HG03103 (cell line): ENCODE measurements around the gene AREL1.

Experiments
- ATAC-seq: cut with Tn5 transposase; IDR thresholded peaks from one replicate; pipeline ENCODE4 v1.9.1; 2021; ENCODE audit warnings: low read depth; ENCODE audit not compliant: unreplicated experiment

AREL1 gene

DNA sequence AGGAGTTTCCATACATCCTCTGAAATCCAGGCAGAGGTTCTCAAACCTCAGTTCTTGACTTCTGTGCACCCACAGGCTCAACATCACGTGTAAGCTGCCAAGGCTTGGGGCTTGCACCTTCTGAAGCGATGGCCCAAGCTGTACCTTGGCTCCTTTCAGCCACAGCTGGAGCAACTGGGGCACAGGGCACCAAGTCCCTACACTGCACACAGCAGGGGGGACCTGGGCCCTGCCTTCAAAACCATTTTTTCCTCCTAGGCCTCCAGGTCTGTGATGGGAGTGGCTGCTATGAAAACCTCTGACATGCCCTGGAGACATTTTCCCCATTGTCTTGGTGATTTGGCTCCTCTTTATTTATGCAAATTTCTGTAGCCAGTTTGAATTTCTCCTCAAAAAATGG, 10.6 kb downstream of the AREL1 start:
- ATAC-seq: no peak

DNA sequence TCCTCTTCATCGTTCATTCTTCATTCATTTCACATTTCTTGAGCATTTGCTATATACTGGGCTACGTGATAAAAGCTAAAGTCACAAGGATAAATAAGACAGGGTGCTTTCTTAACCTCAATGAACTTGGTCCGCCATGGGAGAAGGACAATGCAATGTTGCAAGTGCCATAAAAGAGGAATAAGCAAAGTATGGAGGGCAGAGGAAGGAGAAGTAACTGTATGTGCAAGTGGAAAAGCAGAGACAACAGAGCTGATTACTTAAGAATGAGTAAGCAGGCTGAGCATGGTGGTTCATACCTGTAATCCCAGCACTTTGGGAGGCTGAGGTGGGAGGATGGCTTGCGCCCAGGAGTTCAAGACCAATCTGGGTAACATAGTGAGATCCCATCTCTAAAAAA, 14.4 kb downstream of the AREL1 start:
- no peak for ATAC-seq

DNA sequence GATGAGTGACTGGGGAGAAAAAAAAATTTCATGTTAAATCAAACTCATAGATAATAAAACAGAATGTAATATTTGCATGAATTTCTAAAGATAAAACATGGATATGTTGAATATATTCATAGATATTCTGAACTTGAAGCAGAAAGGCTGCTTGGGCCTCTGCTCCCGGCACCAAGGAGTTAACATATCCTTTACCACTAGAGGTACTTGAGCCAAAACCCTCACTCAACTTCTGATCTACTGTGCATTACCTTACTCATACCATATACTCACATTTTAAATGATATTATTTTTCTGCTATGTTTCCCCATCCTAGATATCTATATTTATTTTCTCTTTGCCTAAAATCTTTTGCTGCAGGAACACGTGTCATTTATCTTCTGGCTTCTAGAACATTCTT, 14.9 kb downstream of the AREL1 start:
- no peak for ATAC-seq

DNA sequence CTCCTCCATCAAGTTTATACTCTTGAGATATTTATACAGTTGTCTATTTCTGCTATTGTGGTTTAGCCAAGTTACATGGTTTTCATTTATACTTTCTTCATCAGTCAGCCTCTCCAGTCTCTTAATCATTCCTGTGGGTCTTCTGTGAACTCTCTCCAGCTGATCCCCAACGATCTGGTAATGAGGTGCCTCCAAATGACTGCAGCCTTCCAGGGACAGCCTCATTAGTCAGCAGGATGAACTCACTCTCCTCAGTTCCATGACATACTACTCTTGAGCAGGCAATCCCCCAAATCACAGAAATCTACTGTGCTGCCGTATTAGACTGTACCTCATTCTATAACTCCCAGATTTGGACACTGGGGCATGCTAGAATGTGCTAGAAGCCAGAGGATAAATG, 15.3 kb downstream of the AREL1 start:
- no peak for ATAC-seq

DNA sequence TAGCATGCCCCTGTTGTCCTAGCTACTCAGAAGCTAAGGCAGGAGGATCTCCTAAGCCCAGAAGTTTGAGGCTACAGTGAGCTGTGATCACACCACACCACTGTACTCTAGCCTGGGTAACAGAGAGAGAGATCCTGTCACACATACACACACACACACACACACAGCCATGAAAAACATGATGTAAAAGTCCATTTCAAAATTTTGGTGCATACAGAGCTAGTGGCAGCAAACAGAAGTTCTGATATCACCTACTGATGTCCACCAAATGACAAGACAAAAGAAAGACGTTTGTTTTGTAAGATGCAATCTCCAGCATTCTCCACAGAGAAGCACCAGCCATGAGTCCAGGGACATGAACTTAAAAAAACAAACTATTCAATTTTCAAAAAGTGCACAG, 15.9 kb downstream of the AREL1 start:
- no peak for ATAC-seq

DNA sequence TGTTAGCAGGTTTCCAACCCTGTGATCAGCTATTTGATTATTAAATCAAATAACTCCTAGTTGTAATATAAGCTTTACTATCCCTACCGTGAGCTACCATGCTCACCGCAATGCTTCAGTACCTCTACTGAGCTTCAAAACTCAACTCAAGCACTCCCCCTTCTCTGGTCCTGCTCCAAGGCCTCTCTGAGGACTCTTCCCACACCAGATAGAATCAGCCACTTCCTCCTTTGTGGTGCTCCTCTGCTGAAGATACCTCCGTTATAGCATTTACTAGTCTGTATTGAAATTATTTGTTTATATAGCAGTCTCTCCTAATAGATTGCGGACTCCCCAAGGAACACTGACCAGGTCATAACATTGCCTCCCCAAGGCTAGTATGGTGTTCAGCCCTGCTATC, 17.5 kb downstream of the AREL1 start:
- ATAC-seq: no peak

DNA sequence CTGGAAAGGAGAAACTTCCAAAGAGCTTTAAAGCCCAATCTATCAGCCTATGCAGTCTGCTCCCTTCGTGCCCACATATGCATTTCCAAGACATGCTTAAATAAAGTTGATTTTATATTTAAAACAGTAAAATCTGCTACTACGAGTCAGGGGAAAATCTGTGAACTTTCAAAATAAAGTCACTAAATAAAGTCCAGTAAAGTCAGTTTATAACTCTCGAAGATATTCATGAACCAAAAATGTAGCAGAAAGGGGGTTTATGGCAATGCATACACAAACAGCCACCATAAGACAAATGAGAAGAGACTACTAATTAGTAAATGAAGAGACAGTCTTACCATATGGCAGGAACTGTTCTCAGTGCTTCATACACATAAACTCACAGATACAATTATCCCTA, 19.7 kb downstream of the AREL1 start:
- ATAC-seq: no peak

DNA sequence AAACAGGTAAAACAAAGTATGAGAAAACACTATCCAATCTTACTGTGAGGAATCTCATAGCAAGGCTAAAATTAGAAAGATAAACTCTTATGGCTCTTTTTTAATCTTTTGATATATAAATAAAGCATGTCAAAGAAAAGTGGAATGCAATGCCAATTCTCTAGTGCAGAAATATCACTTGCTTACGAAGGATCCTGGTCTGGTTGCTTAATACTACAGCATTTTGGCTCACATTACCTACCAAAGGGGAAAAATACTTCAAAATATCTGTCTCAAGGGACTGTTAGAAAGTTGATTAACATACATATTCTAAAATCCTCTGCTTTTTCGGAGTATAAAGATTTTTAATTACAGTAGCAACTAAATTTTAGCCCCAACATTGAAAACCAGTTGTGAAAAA, 21.4 kb downstream of the AREL1 start:
- ATAC-seq: no peak

DNA sequence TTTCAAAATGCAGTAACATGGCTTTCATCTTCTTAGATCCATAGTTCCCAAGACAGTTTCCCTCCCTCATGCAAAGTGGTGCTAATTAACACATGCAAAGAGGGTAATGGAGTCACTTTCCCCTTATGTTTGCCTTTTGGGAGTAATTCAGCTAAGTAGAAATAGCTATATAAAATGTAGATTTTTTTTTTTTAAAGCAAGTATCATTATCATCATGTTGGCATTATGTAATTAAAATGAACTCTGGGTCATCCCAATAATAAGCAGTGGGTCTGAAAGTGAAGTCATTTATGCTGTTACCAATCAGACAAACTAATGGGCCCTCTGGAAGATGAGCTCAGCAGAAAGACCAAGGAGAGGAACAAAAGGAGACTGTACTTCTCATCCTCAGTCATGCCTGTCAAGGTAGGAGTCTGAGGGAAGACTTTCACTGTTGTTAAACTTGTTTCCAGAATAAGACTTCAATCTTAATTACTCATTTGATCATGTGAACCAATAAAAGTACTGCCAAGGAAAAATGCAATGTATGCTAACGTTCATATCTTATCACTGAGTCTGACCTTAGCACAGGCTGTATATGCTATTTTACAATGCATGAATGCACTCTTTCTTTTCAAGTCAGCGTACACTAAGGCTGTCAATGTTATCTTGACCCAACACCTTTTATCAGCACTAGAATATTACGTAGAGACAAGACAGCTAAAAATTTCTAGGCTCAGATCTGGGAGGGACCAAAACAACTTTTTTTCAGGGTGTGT, 26.8 kb downstream of the AREL1 start:
- no peak for ATAC-seq

DNA sequence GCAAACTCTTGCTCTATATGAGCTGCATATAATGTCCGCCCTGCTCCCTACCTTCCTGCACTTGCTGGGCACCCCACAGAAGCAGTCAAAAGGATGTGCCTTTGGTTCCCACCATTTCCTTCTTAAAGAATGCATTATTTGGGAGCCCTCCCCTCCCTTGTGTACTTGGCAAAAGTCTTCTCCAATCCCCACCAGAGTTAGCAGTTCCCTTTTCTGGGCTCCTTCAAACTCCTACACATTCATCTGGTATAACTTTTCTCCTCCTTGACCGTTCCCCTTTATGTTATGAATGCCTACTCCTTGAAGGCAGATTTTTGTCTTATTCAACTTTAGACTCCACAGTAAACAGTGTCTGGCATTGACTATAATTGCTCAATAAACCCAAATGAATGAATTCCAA, 27.8 kb downstream of the AREL1 start:
- no peak for ATAC-seq

DNA sequence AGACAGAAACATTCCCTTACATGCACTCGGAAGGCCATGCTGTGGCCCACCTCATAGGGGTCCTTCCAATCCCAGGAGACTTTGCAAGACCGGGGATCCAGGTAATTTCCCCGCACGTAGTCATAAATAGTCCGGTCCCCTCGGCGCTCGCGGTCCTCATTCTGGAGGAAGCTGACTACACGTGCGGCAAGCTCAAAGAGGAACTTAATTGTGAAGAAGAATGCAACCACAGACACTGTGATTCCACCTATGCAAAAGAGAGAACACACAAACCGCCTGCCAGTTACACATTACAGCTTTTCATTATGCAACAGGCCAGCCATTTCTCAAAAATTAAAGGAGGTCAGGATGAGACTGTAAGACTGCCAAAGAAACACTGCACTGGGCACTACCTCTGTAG, 28.4 kb downstream of the AREL1 start:
- ATAC-seq: no peak

DNA sequence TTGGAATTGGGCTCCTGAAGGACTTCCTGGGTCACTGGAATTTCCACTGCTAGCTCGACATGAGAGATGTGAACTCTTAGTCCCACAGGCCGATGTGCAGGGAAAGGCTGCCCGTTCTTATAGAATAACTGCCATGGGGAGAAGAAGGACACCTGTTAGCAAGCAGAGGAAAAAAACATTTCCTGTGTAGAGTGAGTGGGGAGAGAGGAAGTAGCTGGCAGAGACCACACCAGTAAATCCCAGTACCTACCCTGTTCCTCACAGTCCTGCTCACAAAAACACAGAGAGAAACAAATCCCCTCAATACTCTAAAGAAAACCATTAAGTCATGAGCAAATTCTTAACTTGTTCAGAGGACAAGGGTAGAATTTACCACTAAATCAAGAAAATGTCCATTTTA, 29.5 kb downstream of the AREL1 start:
- no peak for ATAC-seq

DNA sequence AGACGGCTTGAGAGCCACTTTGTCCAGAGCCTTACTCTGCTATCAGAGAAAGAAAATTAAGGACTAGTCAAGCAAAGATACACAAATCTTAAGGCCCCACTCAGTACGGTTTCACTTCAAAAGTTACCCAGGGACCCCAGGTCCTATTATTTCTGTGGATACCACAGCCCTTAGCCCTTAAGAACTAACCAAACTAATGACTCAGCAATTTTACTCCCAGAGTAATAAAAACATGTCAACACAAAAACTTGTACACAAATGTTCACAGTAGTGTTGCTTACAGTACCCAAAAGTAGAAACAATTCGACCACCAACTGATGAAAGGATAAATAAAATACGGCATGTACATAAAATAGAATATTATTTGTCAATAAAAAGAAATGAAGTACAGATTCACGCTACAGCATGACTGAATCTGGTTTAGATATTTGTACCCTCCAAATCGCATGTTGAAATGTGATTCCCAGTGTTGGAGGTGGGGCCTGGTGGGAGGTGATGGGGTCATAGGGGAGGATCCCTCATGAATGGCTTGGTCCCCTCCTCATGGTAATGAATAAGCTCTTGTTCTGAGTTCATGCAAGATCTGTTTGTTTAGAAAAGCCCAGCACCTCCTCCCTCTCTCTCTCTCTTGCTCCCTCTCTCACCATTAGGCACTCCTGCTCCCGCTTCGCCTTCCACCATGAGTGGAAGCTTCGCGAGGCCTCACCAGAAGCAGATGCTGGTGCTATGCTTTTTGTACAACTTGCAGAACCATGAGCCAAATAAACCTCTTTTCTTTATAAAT, 30.5 kb downstream of the AREL1 start:
- no peak for ATAC-seq

DNA sequence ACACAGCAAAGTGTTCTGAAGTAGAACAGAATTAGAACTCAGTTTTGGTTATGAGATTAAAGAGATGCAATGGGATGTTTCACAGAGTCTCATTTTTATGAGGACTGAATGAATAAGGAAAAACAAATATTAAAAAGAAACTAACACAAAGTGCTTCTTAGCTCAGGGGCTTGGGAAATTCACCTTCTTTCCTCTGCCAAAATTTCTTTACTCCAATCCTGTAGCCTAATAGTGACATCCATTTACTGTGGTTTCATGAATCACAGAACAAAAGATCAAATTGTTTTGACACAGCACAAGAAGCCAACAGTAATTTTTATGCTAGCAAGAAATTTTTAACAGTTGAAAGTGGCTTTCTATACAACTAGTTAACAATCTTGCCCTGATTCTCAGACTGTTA, 37.7 kb downstream of the AREL1 start:
- ATAC-seq: no peak

DNA sequence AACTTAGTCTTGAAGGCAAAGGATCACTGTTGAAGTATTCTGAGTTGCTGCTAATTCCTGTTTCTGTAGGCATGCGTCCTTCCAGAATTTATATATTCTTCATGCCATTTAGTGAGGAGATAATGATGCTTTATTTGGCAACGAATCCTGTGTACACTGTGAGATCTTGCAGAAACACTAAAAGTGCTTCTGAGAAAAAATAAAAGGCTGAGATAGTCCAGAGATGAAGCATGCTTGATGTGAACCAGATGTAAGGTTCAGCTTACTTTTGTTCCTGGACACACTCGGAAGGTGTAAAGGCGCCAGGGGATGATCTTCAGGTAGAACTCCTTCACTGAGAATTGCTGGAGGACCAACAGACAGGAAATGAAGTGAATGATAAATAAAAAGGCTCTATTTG, 39.1 kb downstream of the AREL1 start:
- no peak for ATAC-seq

DNA sequence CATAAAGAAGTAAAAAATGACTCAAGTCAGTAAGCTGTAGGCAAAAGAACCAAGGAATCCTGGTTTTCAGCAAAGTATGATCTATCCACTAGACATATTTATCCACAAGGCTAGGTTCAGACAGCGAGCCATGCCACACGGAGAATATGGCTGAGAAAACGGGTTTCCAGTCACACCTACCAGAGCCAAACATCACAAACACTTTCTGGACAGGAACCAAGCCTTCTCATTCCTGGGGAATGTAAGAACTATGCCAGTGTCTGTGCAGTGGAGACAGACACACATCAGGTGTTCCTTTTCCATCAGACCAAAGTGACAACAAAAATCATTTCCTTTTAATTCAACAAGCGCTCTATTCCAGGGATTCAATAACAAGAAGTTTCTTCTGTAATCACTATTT, 41.1 kb downstream of the AREL1 start:
- ATAC-seq: no peak

DNA sequence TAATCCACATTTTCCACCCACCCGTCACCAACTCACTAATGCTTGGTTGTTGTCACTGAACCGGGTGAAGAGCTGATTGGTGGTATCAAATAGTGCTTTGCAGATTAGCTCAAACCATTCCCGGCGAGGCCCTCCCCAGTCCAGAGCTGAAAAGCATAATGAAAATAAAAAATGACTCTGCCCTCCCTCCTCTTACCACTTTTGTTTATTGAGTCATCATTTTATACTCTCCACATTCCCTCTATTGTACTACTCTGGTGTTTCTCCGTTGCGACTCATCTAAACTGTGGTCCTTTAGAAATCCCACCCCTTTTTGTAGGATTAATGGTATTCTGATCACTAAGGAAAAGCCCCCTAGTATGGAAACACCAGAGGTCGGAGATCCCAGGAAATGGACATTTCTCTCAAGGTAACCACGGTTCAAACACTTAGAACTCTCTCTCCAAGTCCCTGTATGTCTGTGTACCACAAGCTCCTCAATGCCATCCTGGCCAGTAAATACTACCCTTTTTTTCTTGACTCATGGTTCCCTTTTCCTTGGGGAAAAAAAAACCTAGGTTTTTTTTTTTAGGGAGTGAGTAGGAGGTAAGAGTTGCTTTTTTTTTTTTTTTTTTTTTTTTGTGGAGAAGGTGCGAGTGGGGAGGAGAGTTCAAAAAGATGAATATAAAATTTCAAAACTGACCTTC, 42.0 kb downstream of the AREL1 start:
- ATAC-seq: no peak

DNA sequence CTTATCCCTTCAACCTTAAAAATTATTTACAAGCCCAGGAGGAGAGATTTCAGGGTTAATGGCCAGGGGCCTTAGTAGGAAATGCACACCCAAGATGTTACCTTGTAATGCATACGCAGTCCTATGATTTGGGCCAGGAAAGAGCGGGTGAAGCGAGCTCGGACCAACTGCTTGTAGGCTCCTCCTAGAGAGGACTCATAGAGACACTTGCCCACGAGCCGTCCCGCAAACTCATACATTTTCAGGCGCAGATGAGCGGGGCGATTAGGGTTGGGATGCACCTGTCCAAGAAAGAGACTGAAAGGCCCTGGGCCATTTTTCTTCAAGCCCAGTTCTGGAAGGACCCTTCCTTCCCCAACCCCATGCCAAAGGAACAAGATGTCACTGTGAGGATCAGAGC, 43.0 kb downstream of the AREL1 start:
- ATAC-seq: no peak

DNA sequence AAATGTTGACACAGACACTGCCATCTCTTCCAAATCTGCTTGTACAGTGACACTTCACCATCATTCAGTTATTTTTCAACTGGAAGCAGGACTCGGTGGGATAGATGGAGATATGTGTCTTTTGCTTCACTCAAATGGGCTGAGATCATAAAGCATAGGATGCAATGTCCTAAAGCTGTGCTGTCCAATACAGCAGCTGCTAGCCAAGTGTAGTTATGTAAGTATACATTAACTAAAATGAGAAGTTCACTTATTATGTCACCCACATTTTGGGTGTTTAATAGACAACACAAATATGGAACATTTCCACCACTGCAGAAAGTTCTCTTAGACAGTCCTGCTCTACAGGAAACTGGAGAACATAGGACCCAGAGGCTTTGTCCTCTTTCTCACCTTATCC, 43.6 kb downstream of the AREL1 start:
- ATAC-seq: no peak

DNA sequence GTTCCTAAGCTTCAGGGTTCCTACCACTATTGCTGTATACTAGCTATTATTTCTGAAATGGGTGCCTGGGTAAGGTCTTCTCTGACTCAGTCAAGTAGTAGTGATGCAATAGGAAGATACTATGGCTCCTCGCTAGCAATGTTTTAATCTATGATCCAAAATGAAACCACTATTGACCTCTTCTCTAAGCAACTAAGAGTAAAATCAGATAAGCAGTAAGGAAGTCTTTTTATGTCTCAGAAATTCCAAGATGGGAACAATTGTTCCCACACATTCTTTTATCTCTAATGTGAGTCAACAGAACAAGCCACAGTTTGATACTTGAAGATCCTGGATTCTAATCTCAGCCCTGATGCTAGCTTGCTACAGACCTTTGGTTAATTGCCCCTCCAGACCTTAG, 45.1 kb downstream of the AREL1 start:
- no peak for ATAC-seq

DNA sequence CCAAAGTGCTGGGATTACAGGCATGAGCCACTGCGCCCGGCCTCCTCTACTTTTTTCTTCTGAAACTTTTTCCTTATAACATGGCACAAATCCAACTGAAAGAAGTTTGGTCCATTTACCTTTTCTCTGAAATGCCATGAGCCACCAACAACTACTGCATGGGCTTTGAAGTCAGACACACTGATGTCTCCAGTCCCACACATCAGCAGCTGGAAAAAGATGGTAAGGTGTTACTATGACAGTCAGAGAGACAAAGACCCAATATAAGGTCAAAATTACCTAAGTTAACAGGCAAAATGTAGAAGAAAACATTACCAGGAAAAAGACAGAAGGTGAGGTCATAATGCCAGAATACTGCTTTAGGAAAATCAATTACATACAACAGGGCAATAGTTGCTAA, 48.2 kb downstream of the AREL1 start:
- ATAC-seq: no peak

DNA sequence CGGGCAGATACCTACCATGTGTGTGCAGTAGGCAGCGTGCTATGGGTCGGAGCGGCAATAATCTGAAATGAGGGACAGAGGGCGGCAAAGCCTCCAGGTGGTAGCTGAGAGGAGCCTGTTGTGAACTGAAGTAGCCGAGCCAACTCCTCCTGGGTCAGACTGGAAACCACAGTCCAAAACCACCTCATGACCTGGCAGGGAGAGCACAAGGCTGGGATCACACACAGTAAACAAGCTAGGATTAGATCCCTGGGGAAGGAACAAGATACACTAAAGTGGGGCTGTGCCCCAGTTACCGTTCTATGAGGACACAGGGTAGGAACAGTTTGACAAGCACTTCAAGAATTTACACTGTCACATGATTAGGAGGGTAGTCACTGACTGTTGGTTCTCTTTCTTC, 49.0 kb downstream of the AREL1 start:
- no peak for ATAC-seq
